GM19452 (cell line): ENCODE measurements around the gene CASKIN2.
A peak's percentile ranks its signal among the peaks of the same experiment; 100 is the strongest.

Experiments used
- ATAC-seq: cut with Tn5 transposase; IDR thresholded peaks from one replicate; pipeline ENCODE4 v1.9.1; 2021; ENCODE audit not compliant: unreplicated experiment

Gene CASKIN2

DNA sequence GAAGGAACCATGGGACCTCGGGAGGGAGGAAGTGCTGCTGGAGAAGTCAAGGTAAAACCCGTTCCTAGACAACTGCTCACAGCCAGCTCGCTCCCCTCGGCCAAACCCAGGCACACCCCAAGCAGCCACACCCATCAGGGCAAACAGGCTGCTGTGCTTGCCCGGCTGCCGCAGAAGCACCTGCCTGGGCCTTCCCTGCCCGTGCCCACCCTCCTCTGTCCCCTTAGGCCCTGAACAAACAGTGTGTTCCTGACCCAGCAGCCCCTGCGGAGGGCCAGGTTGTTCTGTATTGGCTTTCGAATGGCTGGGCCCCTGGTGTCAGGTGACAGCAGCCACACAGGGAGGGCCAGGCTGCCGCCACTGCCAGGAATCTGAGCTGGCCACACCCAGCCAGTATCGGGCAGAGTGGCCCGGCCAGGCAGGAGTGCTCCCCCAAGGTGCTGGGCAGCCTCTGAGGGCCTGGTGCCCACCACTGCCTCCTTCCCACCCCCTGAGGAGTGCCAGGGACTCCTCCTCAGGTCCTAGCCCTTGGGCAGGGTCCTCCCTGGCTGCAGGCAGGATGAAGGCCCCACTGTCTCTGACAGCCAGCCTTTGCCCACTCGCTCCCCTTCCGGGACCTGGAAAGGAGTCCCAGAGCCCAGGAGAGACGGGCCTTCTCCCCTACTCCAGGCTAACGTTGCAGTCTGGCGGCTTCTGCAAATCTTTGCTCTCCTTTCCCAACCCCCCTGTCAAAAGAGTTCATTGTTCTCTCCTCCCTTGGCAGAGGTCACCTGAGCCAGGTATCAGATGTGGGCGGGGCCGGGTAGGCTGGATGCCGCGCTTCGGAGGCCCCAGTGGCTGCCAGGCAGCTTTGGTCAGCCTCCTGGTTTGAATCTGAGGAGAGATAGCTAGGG is 34.2 kb upstream of the CASKIN2 start:
- no peak for ATAC-seq

DNA sequence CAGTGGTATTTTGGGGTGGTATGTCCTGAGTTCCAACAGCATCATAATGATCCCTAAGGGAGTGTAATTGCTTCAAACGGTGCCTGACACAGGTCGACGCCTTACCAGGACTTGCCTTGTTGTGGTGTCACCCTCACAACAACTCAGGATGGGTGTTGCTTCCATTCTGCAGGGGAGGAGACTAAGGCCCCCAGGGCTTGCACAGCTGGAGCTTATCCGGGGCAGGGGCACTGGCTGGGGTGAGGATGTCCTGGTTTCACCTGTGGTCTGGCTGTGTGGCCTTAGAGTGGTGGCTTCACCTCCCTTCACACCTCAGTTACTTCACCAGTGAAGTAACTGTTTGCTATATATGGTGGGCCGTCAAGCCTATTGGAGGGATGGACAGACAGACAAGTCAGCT is 33.5 kb upstream of the CASKIN2 start:
- no peak for ATAC-seq

DNA sequence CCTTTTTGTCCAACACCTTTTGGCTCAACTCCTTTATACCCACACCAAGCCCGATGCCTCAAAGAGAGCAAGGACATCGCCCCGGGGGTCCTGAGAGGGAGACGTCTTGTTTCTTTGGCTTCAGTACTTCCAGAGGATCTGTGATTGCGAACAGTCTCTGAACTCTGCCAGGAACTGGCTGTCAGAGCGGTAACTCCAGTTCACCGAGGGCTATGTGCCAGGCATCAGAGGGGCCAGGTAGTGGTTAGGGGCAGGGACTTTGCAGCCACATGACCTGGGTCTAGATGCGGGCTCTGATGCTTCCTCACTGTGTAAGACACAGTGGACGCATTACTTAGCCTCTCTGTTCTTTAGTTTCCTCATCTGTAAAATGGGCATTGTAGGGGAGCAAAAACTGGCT is 31.8 kb upstream of the CASKIN2 start:
- no peak for ATAC-seq

DNA sequence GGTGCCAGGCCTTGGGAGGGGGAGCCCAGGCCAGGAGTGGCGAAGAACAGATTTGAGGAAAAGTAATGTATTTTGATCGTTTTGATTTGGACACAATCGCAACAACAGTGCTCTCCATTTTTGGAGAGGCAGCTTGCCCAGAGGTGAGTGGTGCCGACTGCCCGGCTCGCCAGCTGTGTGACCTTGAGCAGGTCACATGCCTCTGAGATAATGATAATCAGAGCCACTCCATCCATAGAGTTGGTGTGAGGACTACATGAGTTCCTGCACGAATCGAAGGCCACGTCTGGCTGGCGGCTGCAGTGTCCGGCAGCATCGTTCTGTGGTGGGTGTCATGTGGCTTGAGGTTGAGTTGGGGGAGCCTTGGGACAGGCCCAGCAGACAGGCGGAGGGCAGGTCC is 30.8 kb upstream of the CASKIN2 start:
- no peak for ATAC-seq

DNA sequence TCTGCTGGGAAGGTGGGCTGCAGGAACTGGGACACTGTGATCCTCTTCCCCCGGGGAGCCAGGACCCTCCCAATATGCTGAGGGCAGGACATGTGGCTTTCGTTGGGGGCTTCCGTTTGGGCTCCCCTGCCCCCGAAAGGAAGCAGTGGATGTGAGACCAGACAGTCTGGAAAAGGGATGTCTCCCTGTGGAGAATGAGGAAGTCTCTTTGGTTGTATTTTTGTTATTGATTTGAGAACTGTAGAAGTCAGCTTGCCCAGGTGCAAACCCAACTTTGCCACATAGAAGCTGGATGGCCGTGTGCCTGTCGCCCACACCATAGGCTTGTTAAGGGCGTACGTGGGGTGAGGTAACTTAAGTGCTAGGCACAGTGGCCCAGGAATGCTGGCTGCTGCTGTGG is 28.9 kb upstream of the CASKIN2 start:
- no peak for ATAC-seq

DNA sequence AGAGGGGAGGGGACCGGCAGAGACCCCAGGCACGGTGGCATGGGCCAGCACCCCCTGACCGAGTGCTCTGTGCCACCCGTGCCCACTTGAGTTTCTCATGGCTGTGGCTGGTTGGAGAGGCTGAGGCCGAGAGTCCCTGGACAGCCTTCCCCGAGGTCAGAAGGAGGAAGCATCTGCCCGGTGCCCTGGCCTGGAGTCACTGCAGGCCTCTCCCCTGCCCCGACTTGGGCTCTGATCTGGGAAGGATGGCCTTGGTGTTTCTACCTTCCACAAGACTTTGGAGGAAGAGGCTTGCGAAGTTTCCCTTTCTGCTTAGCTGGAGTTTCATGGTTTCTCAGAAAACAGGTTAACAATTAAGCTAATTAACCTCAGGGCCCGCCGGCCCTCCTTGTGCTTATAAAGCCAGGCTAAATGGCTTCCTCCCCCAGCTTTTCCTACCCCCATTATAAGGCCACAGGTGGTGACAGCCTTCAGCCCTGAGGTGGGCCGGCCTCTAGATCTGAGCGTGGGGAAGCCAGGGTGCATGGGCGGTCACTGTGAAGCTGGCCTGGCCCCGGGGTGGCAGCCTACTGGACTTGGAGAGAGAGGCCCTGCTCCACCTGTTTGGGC is 27.5 kb upstream of the CASKIN2 start:
- ATAC-seq: no peak

DNA sequence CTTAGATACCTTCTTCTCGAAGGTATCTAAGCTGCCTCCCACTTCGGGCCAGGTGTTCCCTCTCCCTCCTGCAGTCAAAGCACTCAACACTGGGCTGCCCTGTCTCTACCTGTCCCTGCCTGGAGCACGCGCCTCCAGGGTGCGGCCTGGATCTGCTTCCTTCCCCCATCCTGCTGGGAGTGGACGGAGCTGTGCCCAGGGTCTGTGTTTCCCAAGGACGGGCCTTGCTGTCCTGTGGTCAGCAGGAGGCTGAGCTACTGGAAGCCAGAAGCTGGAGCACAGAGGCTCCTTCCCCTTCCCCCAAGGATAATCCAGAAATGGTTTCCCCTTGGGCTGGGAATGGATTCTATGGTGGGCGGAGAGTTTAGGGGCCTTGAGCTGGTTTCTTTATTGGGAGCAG is 26.9 kb upstream of the CASKIN2 start:
- no peak for ATAC-seq

DNA sequence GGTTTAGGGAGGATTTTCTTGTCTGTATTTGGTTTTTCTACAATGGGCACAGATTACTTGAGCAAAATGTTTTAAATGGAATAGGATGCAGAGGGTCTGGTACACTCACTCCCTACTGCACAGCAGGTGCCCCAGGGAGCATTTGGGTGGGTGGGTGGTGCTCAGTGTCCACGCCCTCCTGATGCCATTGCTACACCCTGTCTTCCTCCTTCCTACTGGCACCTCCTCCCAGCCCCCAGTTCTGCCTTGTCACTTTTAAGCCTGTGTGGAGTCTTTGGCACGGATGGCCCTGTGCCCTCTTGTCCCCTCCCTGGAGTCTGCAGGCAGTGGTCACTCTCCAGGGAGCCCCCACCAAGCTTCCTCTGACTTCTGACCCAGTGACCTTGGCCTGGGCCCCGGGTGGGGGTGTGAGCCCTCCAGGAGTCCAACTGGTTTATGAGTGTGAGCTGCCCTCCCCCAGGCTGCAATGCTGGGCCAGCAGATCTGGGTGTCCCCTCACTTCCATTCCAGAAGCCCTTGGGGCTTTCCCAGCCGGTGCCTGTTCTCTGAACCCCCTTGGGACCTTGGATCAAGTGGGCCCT is 25.7 kb upstream of the CASKIN2 start:
- no peak for ATAC-seq

DNA sequence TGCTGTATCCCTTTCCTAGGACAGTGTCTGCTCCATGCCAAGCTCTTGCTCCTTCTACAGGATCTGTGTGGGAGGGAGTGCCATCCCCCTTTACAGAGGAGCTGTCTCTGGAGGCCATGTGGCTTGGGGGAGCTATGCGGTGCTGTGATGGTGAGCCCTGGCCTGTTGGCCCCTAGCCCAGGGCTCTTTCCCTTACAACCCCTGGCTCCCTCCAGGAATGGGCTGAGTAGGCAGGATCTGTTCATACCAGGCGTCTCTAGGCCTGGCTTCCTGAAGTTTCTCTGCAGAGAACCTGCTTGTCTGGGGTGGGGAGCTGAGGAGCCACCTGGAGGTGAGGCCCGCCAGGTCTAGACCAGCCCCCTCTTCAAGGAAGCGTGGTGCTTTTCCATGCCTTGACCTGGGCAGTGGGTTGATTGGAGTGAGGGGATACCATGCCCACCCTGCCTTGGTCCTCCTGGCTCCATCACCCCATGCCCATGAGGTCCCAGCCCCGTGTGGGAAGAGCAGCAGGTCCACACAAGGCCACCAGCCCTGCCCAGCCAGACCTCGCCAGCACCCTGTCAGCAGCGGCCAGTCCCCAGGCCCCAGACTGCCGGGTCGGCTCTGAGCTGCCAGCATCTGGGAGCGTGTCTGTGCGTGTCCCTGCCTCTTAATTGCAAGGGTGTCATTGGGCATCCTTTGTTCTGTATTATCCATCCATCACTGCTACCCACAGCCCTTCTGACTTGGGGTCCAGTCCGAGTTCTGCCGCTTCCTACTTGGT is 24.8 kb upstream of the CASKIN2 start:
- no peak for ATAC-seq

DNA sequence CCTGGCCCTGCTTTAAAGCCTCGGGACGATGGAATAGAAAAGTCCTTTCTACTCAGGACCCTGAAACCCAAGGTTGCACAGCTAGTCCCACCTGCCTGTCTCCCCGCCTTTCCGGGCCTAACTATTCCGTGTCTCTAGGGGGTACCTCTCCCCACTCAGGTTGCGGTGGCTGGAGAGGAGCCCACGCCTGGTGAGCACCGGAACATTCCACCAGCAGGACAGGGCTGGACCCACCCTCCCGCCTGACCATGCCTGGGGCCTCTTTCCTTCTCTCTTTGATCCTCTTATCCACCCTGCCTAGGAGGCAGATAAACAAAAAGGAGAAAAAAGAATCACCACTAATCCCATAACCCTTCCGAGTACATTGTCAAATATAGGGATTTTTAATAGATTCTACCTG is 21.0 kb upstream of the CASKIN2 start:
- ATAC-seq: no peak

DNA sequence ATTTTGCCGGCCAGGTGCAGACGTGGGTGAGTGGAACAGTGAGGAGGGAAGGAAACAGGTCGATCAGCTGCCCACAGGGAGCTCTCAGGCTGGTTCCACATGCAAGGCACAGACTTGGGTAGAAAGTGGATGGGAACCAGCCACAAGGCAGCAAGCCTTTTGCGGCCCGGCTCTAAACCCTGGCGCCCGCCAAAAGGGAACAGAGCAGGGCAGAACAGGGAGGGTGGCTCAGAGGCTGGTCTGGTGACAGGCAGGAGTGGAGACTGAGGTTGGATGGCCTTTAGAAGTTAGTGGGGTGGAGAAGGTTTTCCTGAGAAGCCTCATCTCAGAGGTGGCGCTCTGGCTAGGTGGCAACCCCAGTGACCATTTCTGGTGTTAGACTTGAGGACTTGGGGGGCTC is 20.5 kb upstream of the CASKIN2 start:
- no peak for ATAC-seq

DNA sequence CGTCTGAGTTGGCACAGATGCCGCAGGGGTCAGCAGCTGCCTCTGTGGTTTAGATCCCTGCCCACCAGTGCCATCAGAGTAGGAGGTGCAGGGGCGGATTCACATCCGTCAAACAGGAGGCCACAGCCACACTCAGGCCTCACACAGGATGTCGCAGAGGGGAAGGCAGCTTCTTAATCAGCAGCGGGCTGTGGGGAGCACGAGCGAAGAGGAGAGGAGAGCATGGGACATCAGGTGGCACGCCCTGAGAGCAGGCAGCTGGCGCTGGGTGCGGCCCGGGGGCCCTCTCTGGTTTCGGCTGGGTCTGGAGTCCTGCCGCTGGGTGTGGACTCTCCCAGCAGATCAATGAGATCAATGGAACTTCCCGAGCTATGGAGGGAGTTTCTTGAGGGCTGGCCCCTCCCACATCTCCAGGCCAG is 19.8 kb upstream of the CASKIN2 start:
- ATAC-seq: no peak

DNA sequence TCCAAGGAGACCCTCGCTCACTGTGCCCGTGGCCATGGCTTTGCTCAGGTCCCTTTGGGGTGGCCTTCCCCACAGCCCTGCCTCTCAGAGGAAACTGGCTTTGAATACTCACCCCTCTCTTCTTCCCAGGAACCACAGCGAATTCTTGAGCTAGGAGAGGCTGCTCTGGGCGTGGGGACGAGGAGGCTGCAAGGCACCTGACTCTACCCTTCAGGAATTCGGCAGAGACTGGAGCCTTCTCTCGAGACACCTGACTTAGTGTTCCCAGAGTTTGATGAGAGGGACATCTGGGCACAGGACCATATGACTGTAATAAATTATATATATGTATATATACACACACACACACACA is 16.4 kb upstream of the CASKIN2 start:
- no peak for ATAC-seq

DNA sequence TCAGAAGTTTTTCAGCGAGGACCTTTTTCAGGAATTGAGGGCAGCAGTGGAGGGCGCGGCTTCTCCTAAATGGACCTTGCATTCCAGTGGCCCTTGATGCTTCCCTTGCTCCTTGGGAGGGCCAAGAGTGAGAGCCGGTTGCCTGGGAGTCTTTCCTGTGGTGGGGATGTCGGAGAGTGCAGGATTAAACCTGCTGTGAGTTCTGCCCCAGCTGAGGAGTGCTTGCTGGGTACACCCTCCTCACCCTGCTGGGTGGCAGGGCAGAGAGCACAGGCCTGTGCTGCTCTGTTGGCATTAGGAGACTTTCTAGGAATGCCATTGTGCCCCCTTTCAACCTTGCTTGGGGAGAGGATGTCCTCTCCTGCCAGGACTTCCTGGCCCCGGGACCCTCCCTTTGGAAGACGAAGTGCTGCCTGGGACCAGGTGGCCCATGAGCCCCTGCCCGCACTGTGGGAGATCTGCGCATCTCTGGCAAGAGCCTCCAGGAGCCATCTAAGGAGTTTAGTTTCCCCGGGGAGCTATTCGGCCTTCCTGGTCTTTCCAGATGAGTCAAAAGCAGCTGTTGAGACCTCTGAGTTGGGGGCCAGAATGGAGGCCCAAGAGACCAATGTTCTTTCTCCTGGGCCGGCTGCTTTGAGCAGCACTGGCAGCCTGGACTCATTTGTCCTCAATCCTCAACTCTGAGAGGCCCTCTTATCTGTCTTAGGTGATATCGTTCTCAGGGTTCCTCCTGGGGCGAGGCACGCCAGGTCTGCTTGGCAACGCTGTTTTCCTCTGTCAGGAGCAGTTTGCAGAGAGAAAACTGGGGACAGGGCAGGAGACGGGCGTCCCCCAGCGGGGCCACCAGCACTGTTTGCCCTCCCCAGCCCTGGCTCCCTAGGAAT is 15.7 kb upstream of the CASKIN2 start:
- ATAC-seq: no peak

DNA sequence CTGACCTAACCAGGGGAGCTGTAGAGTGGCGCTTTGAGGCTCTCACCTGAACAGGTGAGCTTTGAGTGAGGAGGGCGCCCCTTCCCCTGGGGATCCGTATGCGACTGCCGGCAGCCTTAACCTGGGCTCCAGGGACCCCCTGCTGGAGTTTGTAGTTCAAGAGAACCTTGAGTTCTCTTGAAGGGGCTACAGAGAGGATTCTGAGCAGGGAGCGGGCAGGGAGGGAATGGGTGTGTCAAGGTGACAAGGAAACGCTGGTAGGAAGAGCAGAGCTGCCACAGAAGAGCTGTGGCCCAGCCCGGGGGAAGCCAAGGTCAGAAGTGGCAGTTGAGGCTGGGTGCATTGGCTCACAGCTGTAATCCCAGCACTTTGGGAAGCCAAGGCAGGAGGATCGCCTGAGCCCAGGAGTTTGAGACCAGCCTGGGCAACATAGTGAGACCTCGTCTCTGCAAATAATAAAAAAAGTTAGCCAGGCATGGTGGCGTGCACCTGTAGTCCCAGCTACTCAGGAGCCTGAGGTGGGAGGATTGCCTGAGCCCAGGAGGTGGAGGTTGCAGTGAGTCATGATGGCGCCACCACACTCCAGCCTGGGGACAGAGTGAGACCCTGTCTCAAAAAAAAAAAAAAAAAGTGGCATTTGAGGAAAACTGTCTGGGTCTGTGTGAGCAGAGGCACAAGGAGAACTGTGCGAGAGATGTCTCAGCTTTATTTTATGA is 11.4 kb upstream of the CASKIN2 start:
- no peak for ATAC-seq

DNA sequence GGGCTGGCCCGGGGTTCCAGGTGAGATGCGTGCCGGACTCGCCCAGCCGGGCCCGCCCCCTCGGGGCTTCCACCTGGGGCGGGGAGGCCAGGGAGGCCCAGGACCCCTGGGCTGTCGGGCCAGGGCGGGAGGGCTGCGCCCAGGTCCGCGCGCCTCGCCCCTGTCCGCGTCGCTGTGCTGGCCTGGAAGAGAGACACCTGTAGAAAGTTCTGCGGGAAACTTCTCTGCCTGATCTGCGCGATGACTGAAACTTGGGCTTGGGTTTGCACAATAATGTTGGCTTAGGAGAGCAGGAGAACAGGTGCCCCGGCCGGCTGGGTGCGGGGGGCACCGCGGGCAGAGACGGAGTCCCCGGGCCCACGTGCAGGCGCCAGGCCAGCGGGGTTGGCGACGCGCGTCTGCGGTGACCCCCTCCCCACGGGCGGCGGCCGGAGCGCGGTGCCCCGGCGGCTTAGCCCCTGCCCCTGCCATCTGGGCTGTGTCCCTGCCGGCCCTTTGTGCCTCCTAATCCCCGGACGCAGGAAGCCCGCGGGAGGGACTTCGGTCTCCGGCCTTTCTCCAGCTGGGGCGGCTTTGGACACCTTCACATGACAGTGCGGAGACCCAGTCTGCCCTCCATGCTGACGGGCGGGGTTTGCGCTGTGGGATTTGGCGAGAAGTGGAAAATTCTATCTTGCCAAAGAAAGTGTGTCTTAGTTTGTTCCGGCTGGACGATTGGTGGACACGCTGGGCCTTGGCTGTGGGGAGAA is 10.6 kb upstream of the CASKIN2 start:
- ATAC-seq: peak; percentile 33

DNA sequence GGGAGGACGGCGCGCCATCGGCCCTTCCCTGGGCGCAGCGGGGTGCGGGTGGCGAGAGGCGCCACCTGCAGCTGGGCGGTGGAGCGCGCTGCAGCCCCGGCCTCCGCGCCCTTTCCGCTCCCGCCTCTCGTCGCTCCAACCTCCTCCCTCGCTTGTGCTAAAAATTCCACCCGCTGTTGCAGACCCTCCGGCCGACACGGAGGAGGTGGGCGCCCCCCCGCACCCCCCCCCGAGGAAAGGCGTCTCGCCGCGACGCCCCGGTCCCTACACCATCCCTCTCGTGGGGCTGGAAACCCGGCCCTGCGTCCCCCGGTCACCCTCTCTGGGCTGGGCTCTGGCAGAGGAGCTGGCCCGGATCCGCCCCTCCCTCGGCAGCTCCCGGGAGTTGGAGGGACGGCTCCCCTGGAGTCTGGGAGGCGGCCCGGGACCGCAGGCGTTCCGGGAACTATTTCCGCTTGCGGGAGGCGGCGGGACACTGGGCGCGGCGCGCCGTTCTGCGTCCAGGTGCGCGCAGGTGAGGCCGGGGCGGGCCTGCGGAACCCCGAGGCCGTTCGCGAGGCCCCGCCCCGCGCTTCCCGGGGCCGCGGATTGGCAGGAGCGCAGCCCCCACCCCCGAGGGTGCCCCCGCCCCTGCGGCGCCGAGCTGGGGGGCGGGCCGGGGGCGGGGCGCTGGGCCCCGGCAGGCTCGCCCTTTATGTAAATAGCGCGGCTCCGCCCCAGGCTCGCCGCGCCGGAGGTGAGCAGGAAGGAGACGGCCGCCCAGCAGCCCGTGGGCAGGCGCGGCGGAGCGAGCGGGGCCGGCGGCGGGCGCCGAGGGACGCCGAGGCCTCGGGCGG is 9.9 kb upstream of the CASKIN2 start, which contains the start of gene LLGL2:
LLGL2 (plus strand) TSS at position 728 of the 836 bp plus-strand sequence. CDS start 17,730 bp downstream, outside the sequence.
- peak; percentile 84 for ATAC-seq

DNA sequence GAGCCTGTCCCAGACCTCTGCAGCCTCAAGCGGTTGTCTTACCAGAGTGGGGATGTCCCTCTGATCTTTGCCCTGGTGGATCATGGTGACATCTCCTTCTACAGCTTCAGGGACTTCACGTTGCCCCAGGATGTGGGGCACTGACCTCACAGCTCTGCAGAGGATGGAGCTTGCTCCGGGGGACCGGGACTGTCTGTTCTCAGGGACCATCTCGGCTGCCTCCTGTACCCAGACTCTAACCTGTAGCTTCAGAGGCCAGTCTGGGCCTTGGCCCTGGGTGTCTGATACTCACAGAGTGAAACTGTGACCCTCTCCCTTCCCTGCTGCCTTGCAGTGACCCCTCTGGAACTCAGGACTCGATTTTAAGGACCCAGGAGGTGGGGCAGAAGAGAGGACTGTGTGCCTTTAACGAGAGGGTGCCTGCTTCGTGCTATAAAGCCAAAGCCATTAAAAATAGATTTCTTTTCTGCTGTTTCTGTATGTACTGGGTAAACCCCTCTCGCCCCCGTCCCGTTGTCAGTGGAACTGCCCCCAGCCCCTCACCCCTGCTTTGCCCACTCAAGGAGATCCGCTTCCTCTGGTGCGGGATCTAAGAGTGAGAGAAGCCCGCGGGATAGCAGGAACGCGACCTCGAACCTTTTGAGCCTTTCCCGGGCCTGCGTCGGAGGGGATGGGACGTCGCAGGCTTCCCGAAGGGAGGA is 9.1 kb upstream of the CASKIN2 start:
- no peak for ATAC-seq
